SK-N-SH treated with all-trans-retinoic acid at 6 μM for 48 hours (cell line): ENCODE results near the gene FARS2.

Source experiments
- ATAC-seq: fragments of 200-7000 bp; cut with Tn5 transposase; 3 replicates; pipeline ENCODE4 v1.9.1; 2020; ENCODE audit warnings: mild to moderate bottlenecking, moderate library complexity
- ARNTL ChIP-seq: fragments of 450-650 bp; formaldehyde crosslinking; IDR thresholded peaks from 2 replicates; pipeline ENCODE4 v1.5.0; 2020; ENCODE audit warnings: low read depth, mild to moderate bottlenecking, moderate library complexity, borderline replicate concordance
- BACH2 ChIP-seq: fragments of 250-450 bp; sonication (Bioruptor Pico); IDR thresholded peaks from 2 replicates; pipeline ENCODE4 v1.9.0; 2021; ENCODE audit warnings: mild to moderate bottlenecking, borderline replicate concordance
- CSDC2 ChIP-seq: fragments of 250-450 bp; sonication (Bioruptor Pico); IDR thresholded peaks from 2 replicates; pipeline ENCODE4 v1.5.0; 2020; ENCODE audit warnings: mild to moderate bottlenecking, moderate library complexity
- ESRRG ChIP-seq: fragments of 250-450 bp; sonication (Bioruptor Pico); IDR thresholded peaks from 2 replicates; pipeline ENCODE4 v1.6.1; 2021; ENCODE audit warnings: mild to moderate bottlenecking
- GLIS3 ChIP-seq: fragments of 250-450 bp; sonication (Bioruptor Pico); IDR thresholded peaks from 2 replicates; pipeline ENCODE4 v1.5.0; 2020; ENCODE audit warnings: mild to moderate bottlenecking, moderate library complexity
- ISL1 ChIP-seq: fragments of 250-450 bp; sonication (Bioruptor Pico); IDR thresholded peaks from 2 replicates; pipeline ENCODE4 v2.1.2; 2022; ENCODE audit warnings: mild to moderate bottlenecking, moderate library complexity
- OSR1 ChIP-seq: fragments of 250-450 bp; sonication (Bioruptor Pico); IDR thresholded peaks from 2 replicates; pipeline ENCODE4 v1.8.0; 2022; ENCODE audit warnings: moderate library complexity, mild to moderate bottlenecking, inconsistent platforms
- PPARA ChIP-seq: fragments of 250-450 bp; sonication (Bioruptor Pico); IDR thresholded peaks from 2 replicates; pipeline ENCODE4 v1.5.0; 2020; ENCODE audit warnings: mild to moderate bottlenecking, borderline replicate concordance
- SNAI2 ChIP-seq: fragments of 250-450 bp; sonication (Bioruptor Pico); IDR thresholded peaks from 2 replicates; pipeline ENCODE4 v1.5.0; 2020; ENCODE audit warnings: mild to moderate bottlenecking, moderate library complexity
- ZFP3 ChIP-seq: fragments of 250-450 bp; sonication (Bioruptor Pico); IDR thresholded peaks from 2 replicates; pipeline ENCODE4 v1.5.0; 2020; ENCODE audit warnings: mild to moderate bottlenecking, moderate library complexity
- ZFP30 ChIP-seq: fragments of 450-650 bp; formaldehyde crosslinking; IDR thresholded peaks from 2 replicates; pipeline ENCODE4 v1.5.0; 2022; ENCODE audit warnings: mild to moderate bottlenecking, moderate library complexity
- ZNF565 ChIP-seq: fragments of 450-650 bp; formaldehyde crosslinking; conservative IDR thresholded peaks from 2 replicates; pipeline ENCODE4 v1.5.0; 2020; ENCODE audit warnings: low read depth, mild to moderate bottlenecking, moderate library complexity
- ZNF70 ChIP-seq: fragments of 450-650 bp; formaldehyde crosslinking; IDR thresholded peaks from 2 replicates; pipeline ENCODE4 v1.5.0; 2020; ENCODE audit warnings: mild to moderate bottlenecking, moderate library complexity
- ZNF8 ChIP-seq: fragments of 450-650 bp; formaldehyde crosslinking; IDR thresholded peaks from 2 replicates; pipeline ENCODE4 v1.5.0; 2020; ENCODE audit warnings: mild to moderate bottlenecking, moderate library complexity
- TF ChIP-seq, protein P1 (sequence below): fragments of 250-450 bp; sonication (Bioruptor Pico); IDR thresholded peaks from 2 replicates; pipeline ENCODE4 v1.8.0; 2021; ENCODE audit warnings: low read depth, mild to moderate bottlenecking, moderate library complexity, borderline replicate concordance
- TF ChIP-seq, protein P2 (sequence below): fragments of 250-450 bp; sonication (Bioruptor Pico); IDR thresholded peaks from 2 replicates; pipeline ENCODE4 v1.8.0; 2020; ENCODE audit warnings: mild to moderate bottlenecking, moderate library complexity, borderline replicate concordance
- TF ChIP-seq, protein P3 (sequence below): fragments of 250-450 bp; sonication (Bioruptor Pico); IDR thresholded peaks from 2 replicates; pipeline ENCODE4 v1.5.0; 2020; ENCODE audit warnings: mild to moderate bottlenecking, moderate library complexity
- TF ChIP-seq, protein P4 (sequence below): fragments of 250-450 bp; sonication (Bioruptor Pico); IDR thresholded peaks from 2 replicates; pipeline ENCODE4 v1.5.1; 2021; ENCODE audit warnings: mild to moderate bottlenecking, moderate library complexity
- TF ChIP-seq, protein P5 (sequence below): fragments of 250-450 bp; sonication (Bioruptor Pico); IDR thresholded peaks from 2 replicates; pipeline ENCODE4 v1.5.1; 2020; ENCODE audit warnings: low read depth, mild to moderate bottlenecking, moderate library complexity

FARS2 gene

DNA sequence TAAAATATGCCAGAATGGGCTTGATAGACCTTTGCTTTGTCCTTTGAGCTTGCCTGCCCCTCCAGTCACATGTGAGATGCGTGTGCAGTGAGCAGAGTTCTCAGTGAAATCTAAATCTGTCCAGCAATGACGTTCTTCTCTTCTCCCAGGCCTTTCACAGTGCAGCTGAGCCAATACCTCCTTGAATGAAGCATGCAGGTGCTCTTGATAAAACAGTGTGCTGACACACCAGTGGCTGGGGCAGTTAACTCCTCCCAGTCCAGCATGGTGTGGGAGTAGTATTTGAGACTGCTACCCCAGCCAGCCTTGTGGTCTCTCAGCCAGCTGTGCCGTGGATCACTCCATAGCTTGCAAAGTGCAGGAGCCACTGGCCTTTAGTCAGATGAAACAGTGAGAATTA lies 240.5 kb downstream of the FARS2 start:
- no peak for ATAC-seq
- no peak for TF ChIP-seq ISL1 (CRISPR knock-in tag)
- TF ChIP-seq ZFP30 (CRISPR knock-in tag): no peak
- TF ChIP-seq, protein P1, sequence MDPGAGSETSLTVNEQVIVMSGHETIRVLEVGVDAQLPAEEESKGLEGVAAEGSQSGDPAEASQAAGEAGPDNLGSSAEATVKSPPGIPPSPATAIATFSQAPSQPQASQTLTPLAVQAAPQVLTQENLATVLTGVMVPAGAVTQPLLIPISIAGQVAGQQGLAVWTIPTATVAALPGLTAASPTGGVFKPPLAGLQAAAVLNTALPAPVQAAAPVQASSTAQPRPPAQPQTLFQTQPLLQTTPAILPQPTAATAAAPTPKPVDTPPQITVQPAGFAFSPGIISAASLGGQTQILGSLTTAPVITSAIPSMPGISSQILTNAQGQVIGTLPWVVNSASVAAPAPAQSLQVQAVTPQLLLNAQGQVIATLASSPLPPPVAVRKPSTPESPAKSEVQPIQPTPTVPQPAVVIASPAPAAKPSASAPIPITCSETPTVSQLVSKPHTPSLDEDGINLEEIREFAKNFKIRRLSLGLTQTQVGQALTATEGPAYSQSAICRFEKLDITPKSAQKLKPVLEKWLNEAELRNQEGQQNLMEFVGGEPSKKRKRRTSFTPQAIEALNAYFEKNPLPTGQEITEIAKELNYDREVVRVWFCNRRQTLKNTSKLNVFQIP (CRISPR knock-in tag): no peak
- TF ChIP-seq, protein P2, sequence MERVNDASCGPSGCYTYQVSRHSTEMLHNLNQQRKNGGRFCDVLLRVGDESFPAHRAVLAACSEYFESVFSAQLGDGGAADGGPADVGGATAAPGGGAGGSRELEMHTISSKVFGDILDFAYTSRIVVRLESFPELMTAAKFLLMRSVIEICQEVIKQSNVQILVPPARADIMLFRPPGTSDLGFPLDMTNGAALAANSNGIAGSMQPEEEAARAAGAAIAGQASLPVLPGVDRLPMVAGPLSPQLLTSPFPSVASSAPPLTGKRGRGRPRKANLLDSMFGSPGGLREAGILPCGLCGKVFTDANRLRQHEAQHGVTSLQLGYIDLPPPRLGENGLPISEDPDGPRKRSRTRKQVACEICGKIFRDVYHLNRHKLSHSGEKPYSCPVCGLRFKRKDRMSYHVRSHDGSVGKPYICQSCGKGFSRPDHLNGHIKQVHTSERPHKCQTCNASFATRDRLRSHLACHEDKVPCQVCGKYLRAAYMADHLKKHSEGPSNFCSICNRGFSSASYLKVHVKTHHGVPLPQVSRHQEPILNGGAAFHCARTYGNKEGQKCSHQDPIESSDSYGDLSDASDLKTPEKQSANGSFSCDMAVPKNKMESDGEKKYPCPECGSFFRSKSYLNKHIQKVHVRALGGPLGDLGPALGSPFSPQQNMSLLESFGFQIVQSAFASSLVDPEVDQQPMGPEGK (CRISPR knock-in tag): no peak
- TF ChIP-seq ZNF565: no peak
- TF ChIP-seq CSDC2: no peak
- TF ChIP-seq, protein P3, sequence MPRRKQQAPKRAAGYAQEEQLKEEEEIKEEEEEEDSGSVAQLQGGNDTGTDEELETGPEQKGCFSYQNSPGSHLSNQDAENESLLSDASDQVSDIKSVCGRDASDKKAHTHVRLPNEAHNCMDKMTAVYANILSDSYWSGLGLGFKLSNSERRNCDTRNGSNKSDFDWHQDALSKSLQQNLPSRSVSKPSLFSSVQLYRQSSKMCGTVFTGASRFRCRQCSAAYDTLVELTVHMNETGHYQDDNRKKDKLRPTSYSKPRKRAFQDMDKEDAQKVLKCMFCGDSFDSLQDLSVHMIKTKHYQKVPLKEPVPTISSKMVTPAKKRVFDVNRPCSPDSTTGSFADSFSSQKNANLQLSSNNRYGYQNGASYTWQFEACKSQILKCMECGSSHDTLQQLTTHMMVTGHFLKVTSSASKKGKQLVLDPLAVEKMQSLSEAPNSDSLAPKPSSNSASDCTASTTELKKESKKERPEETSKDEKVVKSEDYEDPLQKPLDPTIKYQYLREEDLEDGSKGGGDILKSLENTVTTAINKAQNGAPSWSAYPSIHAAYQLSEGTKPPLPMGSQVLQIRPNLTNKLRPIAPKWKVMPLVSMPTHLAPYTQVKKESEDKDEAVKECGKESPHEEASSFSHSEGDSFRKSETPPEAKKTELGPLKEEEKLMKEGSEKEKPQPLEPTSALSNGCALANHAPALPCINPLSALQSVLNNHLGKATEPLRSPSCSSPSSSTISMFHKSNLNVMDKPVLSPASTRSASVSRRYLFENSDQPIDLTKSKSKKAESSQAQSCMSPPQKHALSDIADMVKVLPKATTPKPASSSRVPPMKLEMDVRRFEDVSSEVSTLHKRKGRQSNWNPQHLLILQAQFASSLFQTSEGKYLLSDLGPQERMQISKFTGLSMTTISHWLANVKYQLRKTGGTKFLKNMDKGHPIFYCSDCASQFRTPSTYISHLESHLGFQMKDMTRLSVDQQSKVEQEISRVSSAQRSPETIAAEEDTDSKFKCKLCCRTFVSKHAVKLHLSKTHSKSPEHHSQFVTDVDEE: no peak
- no peak for TF ChIP-seq ESRRG (CRISPR knock-in tag)
- no peak for TF ChIP-seq SNAI2 (CRISPR knock-in tag)
- no peak for TF ChIP-seq GLIS3 (CRISPR knock-in tag)
- TF ChIP-seq BACH2 (CRISPR knock-in tag): no peak
- no peak for TF ChIP-seq ZFP3 (CRISPR knock-in tag)
- no peak for TF ChIP-seq ARNTL (CRISPR knock-in tag)
- no peak for TF ChIP-seq OSR1 (CRISPR knock-in tag)
- TF ChIP-seq PPARA (CRISPR knock-in tag): no peak
- TF ChIP-seq, protein P4, sequence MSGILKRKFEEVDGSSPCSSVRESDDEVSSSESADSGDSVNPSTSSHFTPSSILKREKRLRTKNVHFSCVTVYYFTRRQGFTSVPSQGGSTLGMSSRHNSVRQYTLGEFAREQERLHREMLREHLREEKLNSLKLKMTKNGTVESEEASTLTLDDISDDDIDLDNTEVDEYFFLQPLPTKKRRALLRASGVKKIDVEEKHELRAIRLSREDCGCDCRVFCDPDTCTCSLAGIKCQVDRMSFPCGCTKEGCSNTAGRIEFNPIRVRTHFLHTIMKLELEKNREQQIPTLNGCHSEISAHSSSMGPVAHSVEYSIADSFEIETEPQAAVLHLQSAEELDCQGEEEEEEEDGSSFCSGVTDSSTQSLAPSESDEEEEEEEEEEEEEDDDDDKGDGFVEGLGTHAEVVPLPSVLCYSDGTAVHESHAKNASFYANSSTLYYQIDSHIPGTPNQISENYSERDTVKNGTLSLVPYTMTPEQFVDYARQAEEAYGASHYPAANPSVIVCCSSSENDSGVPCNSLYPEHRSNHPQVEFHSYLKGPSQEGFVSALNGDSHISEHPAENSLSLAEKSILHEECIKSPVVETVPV (CRISPR knock-in tag): no peak
- TF ChIP-seq, all 23 proteins: peak for 0

DNA sequence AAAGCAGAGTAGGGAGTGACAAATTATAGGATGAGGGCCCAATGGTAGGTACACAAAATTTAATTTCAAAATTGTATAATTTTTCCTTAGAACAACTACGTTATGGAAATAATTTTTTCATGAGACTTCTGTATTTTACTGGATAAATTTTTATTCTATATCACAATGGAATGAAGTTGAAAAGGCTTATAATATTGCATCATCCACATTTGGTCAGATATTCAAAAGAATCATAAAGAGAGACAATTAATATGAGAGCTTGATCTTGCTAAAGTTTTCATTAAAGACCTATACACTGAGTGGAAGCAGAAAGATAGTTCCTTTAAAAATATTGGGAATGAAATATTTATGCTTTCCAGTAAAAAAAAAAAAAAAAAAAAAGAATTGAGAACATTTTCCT lies 242.8 kb downstream of the FARS2 start:
- no peak for ATAC-seq

More for the DNA sequence above, 242.8 kb downstream of the FARS2 start:
- TF ChIP-seq GLIS3 (CRISPR knock-in tag) (no peak), ISL1 (CRISPR knock-in tag) (no peak), OSR1 (CRISPR knock-in tag) (no peak), ZNF70 (CRISPR knock-in tag) (no peak), ZNF8 (CRISPR knock-in tag) (no peak), BACH2 (CRISPR knock-in tag) (no peak), ZFP30 (CRISPR knock-in tag) (no peak), ZFP3 (CRISPR knock-in tag) (no peak)
- TF ChIP-seq, protein P1 (CRISPR knock-in tag): no peak
- TF ChIP-seq, protein P5, sequence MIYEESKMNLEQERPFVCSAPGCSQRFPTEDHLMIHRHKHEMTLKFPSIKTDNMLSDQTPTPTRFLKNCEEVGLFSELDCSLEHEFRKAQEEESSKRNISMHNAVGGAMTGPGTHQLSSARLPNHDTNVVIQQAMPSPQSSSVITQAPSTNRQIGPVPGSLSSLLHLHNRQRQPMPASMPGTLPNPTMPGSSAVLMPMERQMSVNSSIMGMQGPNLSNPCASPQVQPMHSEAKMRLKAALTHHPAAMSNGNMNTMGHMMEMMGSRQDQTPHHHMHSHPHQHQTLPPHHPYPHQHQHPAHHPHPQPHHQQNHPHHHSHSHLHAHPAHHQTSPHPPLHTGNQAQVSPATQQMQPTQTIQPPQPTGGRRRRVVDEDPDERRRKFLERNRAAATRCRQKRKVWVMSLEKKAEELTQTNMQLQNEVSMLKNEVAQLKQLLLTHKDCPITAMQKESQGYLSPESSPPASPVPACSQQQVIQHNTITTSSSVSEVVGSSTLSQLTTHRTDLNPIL (CRISPR knock-in tag): no peak
